HG02885 (cell line): Measurements from ENCODE around the gene KRT4.

ENCODE experiments used
- ATAC-seq: cut with Tn5 transposase; IDR thresholded peaks from one replicate; pipeline ENCODE4 v1.9.1; 2021; ENCODE audit warnings: mild to moderate bottlenecking; ENCODE audit not compliant: unreplicated experiment, poor library complexity

KRT4 gene

GRCh38 chr12:52837413-52837741 lies 23.5 kb upstream of the KRT4 start:
- no peak for ATAC-seq

- no peak for ATAC-seq
Measured at GRCh38 chr12:52836491-52837412, 22.8 kb upstream of the KRT4 start.

GRCh38 chr12:52836042-52836466 lies 22.1 kb upstream of the KRT4 start:
- ATAC-seq = no peak

GRCh38 chr12:52835271-52836041 lies 21.5 kb upstream of the KRT4 start:
- no peak for ATAC-seq

- ATAC-seq = no peak
Measured at GRCh38 chr12:52834727-52835001, 20.7 kb upstream of the KRT4 start.

- ATAC-seq = no peak
Measured at GRCh38 chr12:52833922-52834726, 20.2 kb upstream of the KRT4 start, which contains the start of gene KRT79. KRT79 (minus strand) TSS chr12:52834311; CDS start chr12:52834260, 51 bp downstream.

GRCh38 chr12:52832985-52833905 lies 19.3 kb upstream of the KRT4 start:
- ATAC-seq = no peak

GRCh38 chr12:52832451-52832850 lies 18.5 kb upstream of the KRT4 start:
- ATAC-seq = no peak

- no peak for ATAC-seq
Measured at GRCh38 chr12:52831251-52831650, 17.3 kb upstream of the KRT4 start.

GRCh38 chr12:52829986-52830770 lies 16.3 kb upstream of the KRT4 start:
- ATAC-seq = no peak

GRCh38 chr12:52828591-52829021 lies 14.7 kb upstream of the KRT4 start:
- ATAC-seq = no peak

GRCh38 chr12:52828156-52828555 lies 14.2 kb upstream of the KRT4 start:
- ATAC-seq = no peak

- no peak for ATAC-seq
Measured at GRCh38 chr12:52827499-52828090, 13.7 kb upstream of the KRT4 start.

GRCh38 chr12:52826611-52827498 lies 12.9 kb upstream of the KRT4 start:
- no peak for ATAC-seq

GRCh38 chr12:52825961-52826360 lies 12.0 kb upstream of the KRT4 start:
- ATAC-seq = no peak

- ATAC-seq = no peak
Measured at GRCh38 chr12:52824741-52825410, 11.0 kb upstream of the KRT4 start.
